ENCODE data around the gene CIB4.

The CIB4 gene

GRCh38 chr2:26633993-26634595 is 7.1 kb downstream of the CIB4 start:
- no peak overlapping the region for H2AK5ac ChIP-seq (ENCODE audit: low read length)
- H2BK5ac ChIP-seq (ENCODE audit: low read length), result no peak overlapping the region
- no peaks in the 10 kb centered on the region for H3K79me1 ChIP-seq (ENCODE audit: low read length)
- peaks cover 3% of the 10 kb centered on the region for H3K4me1 ChIP-seq (ENCODE audit: control insufficient read depth, low read depth, low read length)
- H3K56ac ChIP-seq (ENCODE audit: low read length), result no peak overlapping the region
- H3K27me3 ChIP-seq (ENCODE audit: insufficient read depth, low read length, poor library complexity), result no peaks in the 10 kb centered on the region
- no peak for DNase-seq
- H2BK15ac ChIP-seq (replicated peaks; ENCODE audit: low read depth), result no peak overlapping the region
- H3K4me3 ChIP-seq (ENCODE audit: low read length), result no peak overlapping the region
- H3K36me3 ChIP-seq (ENCODE audit: control insufficient read depth, insufficient read depth, low read length), result no peaks in the 10 kb centered on the region
- H3K4ac ChIP-seq (ENCODE audit: low read depth, low read length), result no peak overlapping the region
- no CpG with 5 or more reads among the region's 7 CpGs for WGBS (ENCODE audit: extremely low coverage, insufficient coverage, low lambda C conversion rate)
- no peak overlapping the region for H2BK120ac ChIP-seq (ENCODE audit: low read depth, low read length)
- no peak overlapping the region for H3K18ac ChIP-seq (ENCODE audit: low read length)
- no peak overlapping the region for H4K8ac ChIP-seq (ENCODE audit: low read depth, low read length)
- H3K4me2 ChIP-seq (ENCODE audit: low read length), result no peak overlapping the region
- no peak overlapping the region for H3K23ac ChIP-seq (ENCODE audit: low read length)
- no peak overlapping the region for H4K5ac ChIP-seq (ENCODE audit: low read length)
- H3K9ac ChIP-seq (ENCODE audit: low read length), result no peak overlapping the region
- no peak overlapping the region for H3K27ac ChIP-seq (ENCODE audit: low read depth, low read length)
- no peaks in the 10 kb centered on the region for H3K79me2 ChIP-seq (ENCODE audit: control insufficient read depth, insufficient read depth, low read length)

GRCh38 chr2:26633351-26633945 is 7.7 kb downstream of the CIB4 start:
- no peak overlapping the region for H2BK5ac ChIP-seq (ENCODE audit: low read length)
- DNase-seq, result no peak
- H3K4ac ChIP-seq (ENCODE audit: low read depth, low read length), result no peak overlapping the region
- H2AK5ac ChIP-seq (ENCODE audit: low read length), result no peak overlapping the region
- no peak overlapping the region for H2BK15ac ChIP-seq (replicated peaks; ENCODE audit: low read depth)
- H3K18ac ChIP-seq (ENCODE audit: low read length), result no peak overlapping the region
- H3K56ac ChIP-seq (ENCODE audit: low read length), result no peak overlapping the region
- no peak overlapping the region for H3K23ac ChIP-seq (ENCODE audit: low read length)
- peaks cover 3% of the 10 kb centered on the region for H3K4me1 ChIP-seq (ENCODE audit: control insufficient read depth, low read depth, low read length)
- H3K36me3 ChIP-seq (ENCODE audit: control insufficient read depth, insufficient read depth, low read length), result no peaks in the 10 kb centered on the region
- no peak overlapping the region for H3K27ac ChIP-seq (ENCODE audit: low read depth, low read length)
- H4K5ac ChIP-seq (ENCODE audit: low read length), result no peak overlapping the region
- no peak overlapping the region for H4K8ac ChIP-seq (ENCODE audit: low read depth, low read length)
- H3K4me2 ChIP-seq (ENCODE audit: low read length), result no peak overlapping the region
- no CpG with 5 or more reads among the region's 13 CpGs for WGBS (ENCODE audit: extremely low coverage, insufficient coverage, low lambda C conversion rate)
- H2BK120ac ChIP-seq (ENCODE audit: low read depth, low read length), result no peak overlapping the region
- no peaks in the 10 kb centered on the region for H3K79me2 ChIP-seq (ENCODE audit: control insufficient read depth, insufficient read depth, low read length)
- no peaks in the 10 kb centered on the region for H3K79me1 ChIP-seq (ENCODE audit: low read length)
- no peaks in the 10 kb centered on the region for H3K27me3 ChIP-seq (ENCODE audit: insufficient read depth, low read length, poor library complexity)
- H3K9ac ChIP-seq (ENCODE audit: low read length), result no peak overlapping the region
- H3K4me3 ChIP-seq (ENCODE audit: low read length), result no peak overlapping the region

- no peak overlapping the region for H3K4me3 ChIP-seq (ENCODE audit: low read length)
Measured at GRCh38 chr2:26632624-26633185, 8.5 kb downstream of the CIB4 start.

GRCh38 chr2:26631401-26632170 is 9.6 kb downstream of the CIB4 start:
- Histone ChIP-seq H2BK15ac (replicated peaks; ENCODE audit: low read depth) (no peak overlapping the region), H4K8ac (ENCODE audit: low read depth, low read length) (no peak overlapping the region), H2BK5ac (ENCODE audit: low read length) (no peak overlapping the region), H2BK120ac (ENCODE audit: low read depth, low read length) (no peak overlapping the region), H3K27ac (ENCODE audit: low read depth, low read length) (no peak overlapping the region), H3K4me3 (ENCODE audit: low read length) (no peak overlapping the region), H3K79me2 (ENCODE audit: control insufficient read depth, insufficient read depth, low read length) (no peaks in the 10 kb centered on the region), H3K4me1 (ENCODE audit: control insufficient read depth, low read depth, low read length) (no peaks in the 10 kb centered on the region), H3K36me3 (ENCODE audit: control insufficient read depth, insufficient read depth, low read length) (no peaks in the 10 kb centered on the region), H3K9ac (ENCODE audit: low read length) (no peak overlapping the region), H3K4ac (ENCODE audit: low read depth, low read length) (no peak overlapping the region), H3K18ac (ENCODE audit: low read length) (no peak overlapping the region), H2AK5ac (ENCODE audit: low read length) (no peak overlapping the region), H3K23ac (ENCODE audit: low read length) (no peak overlapping the region), H3K27me3 (ENCODE audit: insufficient read depth, low read length, poor library complexity) (no peaks in the 10 kb centered on the region), H4K5ac (ENCODE audit: low read length) (no peak overlapping the region), H3K4me2 (ENCODE audit: low read length) (no peak overlapping the region), H3K56ac (ENCODE audit: low read length) (no peak overlapping the region), H3K79me1 (ENCODE audit: low read length) (no peaks in the 10 kb centered on the region)
- no CpG with 5 or more reads among the region's 13 CpGs for WGBS (ENCODE audit: extremely low coverage, insufficient coverage, low lambda C conversion rate)
- no peak for DNase-seq

More at GRCh38 chr2:26632624-26633185, 8.5 kb downstream of the CIB4 start:
- Histone ChIP-seq H3K9ac (ENCODE audit: low read length) (no peak overlapping the region), H3K27ac (ENCODE audit: low read depth, low read length) (no peak overlapping the region), H3K79me2 (ENCODE audit: control insufficient read depth, insufficient read depth, low read length) (no peaks in the 10 kb centered on the region), H3K4ac (ENCODE audit: low read depth, low read length) (no peak overlapping the region), H3K36me3 (ENCODE audit: control insufficient read depth, insufficient read depth, low read length) (no peaks in the 10 kb centered on the region), H3K27me3 (ENCODE audit: insufficient read depth, low read length, poor library complexity) (no peaks in the 10 kb centered on the region), H3K4me1 (ENCODE audit: control insufficient read depth, low read depth, low read length) (peaks cover 3% of the 10 kb centered on the region), H3K56ac (ENCODE audit: low read length) (no peak overlapping the region), H3K4me2 (ENCODE audit: low read length) (no peak overlapping the region), H2AK5ac (ENCODE audit: low read length) (no peak overlapping the region), H3K79me1 (ENCODE audit: low read length) (no peaks in the 10 kb centered on the region), H3K18ac (ENCODE audit: low read length) (no peak overlapping the region), H2BK5ac (ENCODE audit: low read length) (no peak overlapping the region), H4K5ac (ENCODE audit: low read length) (no peak overlapping the region), H2BK15ac (replicated peaks; ENCODE audit: low read depth) (no peak overlapping the region), H2BK120ac (ENCODE audit: low read depth, low read length) (no peak overlapping the region), H3K23ac (ENCODE audit: low read length) (no peak overlapping the region), H4K8ac (ENCODE audit: low read depth, low read length) (no peak overlapping the region)
- no CpG with 5 or more reads among the region's 14 CpGs for WGBS (ENCODE audit: extremely low coverage, insufficient coverage, low lambda C conversion rate)
- no peak for DNase-seq

- Histone ChIP-seq H3K27ac (ENCODE audit: low read depth, low read length) (no peak overlapping the region), H3K4me3 (ENCODE audit: low read length) (no peak overlapping the region), H2BK5ac (ENCODE audit: low read length) (no peak overlapping the region), H3K4me1 (ENCODE audit: control insufficient read depth, low read depth, low read length) (no peaks in the 10 kb centered on the region), H3K4me2 (ENCODE audit: low read length) (no peak overlapping the region), H3K79me1 (ENCODE audit: low read length) (no peaks in the 10 kb centered on the region), H3K18ac (ENCODE audit: low read length) (no peak overlapping the region), H3K23ac (ENCODE audit: low read length) (no peak overlapping the region), H3K36me3 (ENCODE audit: control insufficient read depth, insufficient read depth, low read length) (no peaks in the 10 kb centered on the region), H4K5ac (ENCODE audit: low read length) (no peak overlapping the region), H3K9ac (ENCODE audit: low read length) (no peak overlapping the region), H3K4ac (ENCODE audit: low read depth, low read length) (no peak overlapping the region), H3K27me3 (ENCODE audit: insufficient read depth, low read length, poor library complexity) (no peaks in the 10 kb centered on the region), H4K8ac (ENCODE audit: low read depth, low read length) (no peak overlapping the region), H2BK120ac (ENCODE audit: low read depth, low read length) (no peak overlapping the region), H2BK15ac (replicated peaks; ENCODE audit: low read depth) (no peak overlapping the region), H3K79me2 (ENCODE audit: control insufficient read depth, insufficient read depth, low read length) (no peaks in the 10 kb centered on the region), H2AK5ac (ENCODE audit: low read length) (no peak overlapping the region), H3K56ac (ENCODE audit: low read length) (no peak overlapping the region)
- DNase-seq, result peak; percentile 89
- no CpG with 5 or more reads among the region's 10 CpGs for WGBS (ENCODE audit: extremely low coverage, insufficient coverage, low lambda C conversion rate)
Measured at GRCh38 chr2:26630669-26631360, 10.4 kb downstream of the CIB4 start.

All from mesendoderm (in vitro differentiated cells).